Measurements from ENCODE around the gene FARSB. TPM values are rescaled to one million over a fixed set of nuclear protein-coding genes. Genes with fewer than 3 reads are reported as not detected.

The FARSB gene
- total RNA-seq, 1 experiment from 2014 or later = 36.1 TPM

DNA sequence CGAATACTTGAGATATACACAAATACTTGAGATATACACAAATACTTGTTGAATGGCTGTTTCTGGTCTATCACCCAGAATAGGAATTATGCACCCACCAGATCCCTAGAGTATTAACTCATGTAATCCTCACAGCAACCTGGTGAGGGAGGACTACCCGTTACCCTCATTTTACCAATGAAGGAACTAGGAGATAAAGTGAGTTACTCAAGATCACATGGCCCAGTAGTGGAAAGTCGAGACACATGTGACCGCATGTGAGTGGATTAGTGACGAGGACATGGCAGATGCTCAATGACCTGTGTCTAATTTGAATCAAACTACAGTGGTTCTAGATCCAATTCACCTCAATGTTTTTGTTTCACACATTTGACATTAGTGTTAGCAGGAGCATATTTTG lies 18.0 kb upstream of the FARSB start:
- H3K27me3 ChIP-seq (replicated peaks) = peaks cover 62% of the 10 kb centered on the region
- no peak overlapping the region for H3K4me3 ChIP-seq
- H3K4me1 ChIP-seq (replicated peaks) = peaks cover 4% of the 10 kb centered on the region
- no peaks in the 10 kb centered on the region for H3K36me3 ChIP-seq
- H3K9me3 ChIP-seq (replicated peaks) = 0 out of 2 replicates have a peak, but pooled peaks cover 4% of the 10 kb centered on the region
- H3K27ac ChIP-seq = no peak overlapping the region
- no peak for DNase-seq (ENCODE audit: low read depth in 1 of 2, low spot score in 2 of 2)

DNA sequence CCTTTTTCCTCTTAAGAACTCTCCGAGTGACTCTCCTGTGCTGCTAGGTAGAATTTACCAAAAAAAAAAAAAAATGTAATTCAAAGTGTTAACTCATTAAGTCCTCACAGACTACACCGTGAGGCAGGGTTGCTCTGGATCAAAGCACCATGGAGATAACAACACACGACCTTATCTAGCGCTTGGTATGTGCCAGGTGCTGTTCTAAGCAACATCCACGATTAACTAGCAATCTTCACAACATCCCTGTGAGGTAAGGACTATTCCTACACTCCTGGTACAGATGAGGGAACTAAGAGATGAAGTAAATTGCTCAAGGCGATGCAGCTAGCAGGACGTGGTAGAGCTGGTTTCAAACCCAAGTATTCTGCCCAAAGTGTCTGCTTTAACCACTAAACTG lies 17.4 kb upstream of the FARSB start:
- Histone ChIP-seq H3K4me3 (no peak overlapping the region), H3K4me1 (replicated peaks) (peaks cover 4% of the 10 kb centered on the region), H3K9me3 (replicated peaks) (0 out of 2 replicates have a peak, but pooled peaks cover 4% of the 10 kb centered on the region), H3K36me3 (no peaks in the 10 kb centered on the region), H3K27ac (no peak overlapping the region), H3K27me3 (replicated peaks) (peaks cover 62% of the 10 kb centered on the region)
- no peak for DNase-seq (ENCODE audit: low read depth in 1 of 2, low spot score in 2 of 2)

DNA sequence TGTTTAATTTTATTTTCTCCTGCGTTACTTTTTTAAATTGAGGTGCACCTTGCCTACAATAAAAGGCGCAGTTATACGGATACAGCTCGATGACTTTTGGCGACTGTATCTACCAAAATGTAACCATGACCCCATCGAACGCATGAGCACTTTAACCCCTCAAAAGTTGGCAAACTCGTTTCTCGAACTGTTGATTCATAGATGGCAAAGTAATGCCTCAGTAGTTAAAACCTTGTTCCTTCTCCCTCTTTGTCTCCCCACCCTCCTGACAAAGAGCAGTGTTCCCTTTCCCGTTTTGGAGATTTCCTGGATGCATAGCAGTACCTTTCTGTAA lies 16.1 kb upstream of the FARSB start:
- Histone ChIP-seq H3K27me3 (replicated peaks) (peaks cover 49% of the 10 kb centered on the region), H3K36me3 (no peaks in the 10 kb centered on the region), H3K9me3 (replicated peaks) (0 out of 2 replicates have a peak, but pooled peaks cover 4% of the 10 kb centered on the region), H3K4me1 (replicated peaks) (peaks cover 4% of the 10 kb centered on the region), H3K27ac (no peak overlapping the region), H3K4me3 (no peak overlapping the region)
- no peak for DNase-seq (ENCODE audit: low read depth in 1 of 2, low spot score in 2 of 2)

DNA sequence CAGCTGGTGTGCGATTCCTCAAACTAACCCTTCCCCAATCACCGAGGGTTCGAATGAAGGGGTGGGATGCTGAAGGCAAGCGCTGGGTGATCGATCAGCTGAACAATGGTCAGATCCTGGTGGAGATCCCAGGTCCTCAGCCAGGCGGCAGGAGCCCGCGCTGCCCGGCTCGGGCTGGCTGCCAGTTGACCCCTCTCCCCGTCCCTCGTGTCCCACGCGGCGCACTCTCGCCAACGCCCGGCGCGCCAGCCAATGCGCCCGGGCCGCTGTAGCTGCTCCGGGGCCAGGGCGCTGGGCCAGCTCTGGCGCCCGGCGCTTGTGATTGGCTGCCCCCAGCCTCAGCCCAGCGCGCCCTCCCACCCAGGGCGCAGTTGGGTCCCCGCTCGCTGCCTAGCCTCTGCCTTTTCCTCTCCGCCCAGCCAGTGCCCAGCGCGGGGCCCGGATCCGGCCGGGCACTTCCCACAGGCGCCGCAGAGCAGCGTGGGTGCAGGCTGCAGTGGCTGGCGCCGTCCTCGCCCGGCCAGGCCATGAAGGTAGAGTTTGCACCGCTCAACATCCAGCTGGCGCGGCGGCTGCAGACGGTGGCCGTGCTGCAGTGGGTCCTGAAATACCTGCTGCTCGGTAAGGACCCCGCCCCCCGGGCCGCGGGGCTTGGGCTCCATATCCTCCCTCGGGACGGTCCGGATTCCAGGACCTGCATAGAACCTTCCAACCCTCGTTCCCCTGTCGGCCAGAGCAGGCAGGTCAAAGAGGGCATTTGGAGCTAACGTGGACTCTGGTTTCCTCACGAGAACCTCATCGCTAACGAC lies 15.6 kb upstream of the FARSB start, which contains the start of gene MOGAT1:
MOGAT1 (plus strand) TSS at position 400 of the 809 bp plus-strand sequence; CDS start at position 528, 128 bp downstream.
- Histone ChIP-seq H3K27me3 (replicated peaks) (peaks cover 44% of the 10 kb centered on the region), H3K9me3 (replicated peaks) (0 out of 2 replicates have a peak, but pooled peaks cover 4% of the 10 kb centered on the region), H3K4me3 (no peak within 1 kb of the TSS), H3K36me3 (no peaks in the 10 kb centered on the region), H3K27ac (no peak within 1 kb of the TSS), H3K4me1 (replicated peaks) (peaks cover 4% of the 10 kb centered on the region)
- DNase-seq (ENCODE audit: low read depth in 1 of 2, low spot score in 2 of 2) = no peak

DNA sequence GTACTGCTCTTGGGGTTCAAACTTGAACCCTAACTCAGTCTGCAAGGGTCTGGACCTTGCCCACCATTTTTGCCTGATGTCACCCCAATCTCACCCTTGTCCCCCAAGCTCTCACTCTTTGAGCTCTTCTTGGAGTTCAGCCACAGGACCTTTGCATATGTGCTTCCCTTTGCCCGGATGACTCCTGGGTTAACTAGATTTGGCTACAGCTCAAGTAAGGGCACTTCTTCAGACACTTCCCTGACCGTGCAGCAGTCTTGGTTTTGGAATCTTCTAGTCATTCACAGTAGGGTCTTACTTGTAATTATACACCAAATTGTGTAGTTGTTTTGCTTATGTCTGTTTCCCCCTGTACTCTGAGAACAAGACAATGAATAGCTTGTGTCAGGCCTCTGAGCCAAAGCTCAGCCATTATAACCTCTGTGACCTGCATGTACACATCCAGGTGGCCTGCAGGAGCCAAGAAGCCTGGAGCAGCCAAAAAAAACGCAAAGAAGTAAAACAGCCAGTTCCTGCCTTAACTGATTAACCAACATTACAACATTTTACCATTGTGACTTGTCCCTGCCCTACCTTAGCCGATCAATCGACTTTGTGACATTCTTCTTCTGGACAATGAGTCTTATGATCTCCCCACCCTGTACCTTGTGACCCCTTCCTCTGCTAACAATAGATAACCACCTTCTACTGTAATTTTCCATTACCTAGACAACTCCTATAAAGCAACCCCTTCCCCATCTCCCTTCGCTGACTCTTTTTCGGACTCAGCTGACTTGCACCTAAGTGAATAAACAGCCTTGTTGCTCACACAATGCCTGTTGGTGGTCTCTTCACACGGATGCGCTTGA lies 14.5 kb upstream of the FARSB start:
- Histone ChIP-seq H3K27ac (no peak overlapping the region), H3K27me3 (replicated peaks) (peaks cover 42% of the 10 kb centered on the region), H3K4me1 (replicated peaks) (peaks cover 4% of the 10 kb centered on the region), H3K36me3 (no peaks in the 10 kb centered on the region), H3K9me3 (replicated peaks) (0 out of 2 replicates have a peak, but pooled peaks cover 4% of the 10 kb centered on the region), H3K4me3 (no peak overlapping the region)
- DNase-seq (ENCODE audit: low read depth in 1 of 2, low spot score in 2 of 2) = no peak

DNA sequence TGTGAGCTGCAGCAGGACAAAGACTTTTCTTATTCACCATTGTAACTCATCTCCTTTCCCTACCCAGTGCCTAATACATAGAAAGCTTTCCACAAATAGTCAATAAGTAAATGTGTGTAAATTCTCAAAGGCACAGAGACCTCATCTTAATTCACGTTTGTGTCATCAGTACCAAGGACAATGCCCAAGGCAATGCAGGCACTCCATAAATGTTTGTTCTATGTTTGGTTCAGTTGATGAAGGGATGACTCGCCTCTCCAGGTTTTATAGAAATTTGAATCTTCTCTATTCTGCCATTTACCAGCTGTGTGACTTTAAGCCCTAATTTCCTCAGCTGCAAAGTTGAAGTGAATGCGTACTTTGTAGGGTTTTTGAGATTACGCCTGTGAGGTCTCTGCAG lies 13.5 kb upstream of the FARSB start:
- Histone ChIP-seq H3K4me3 (no peak overlapping the region), H3K27ac (no peak overlapping the region), H3K9me3 (replicated peaks) (0 out of 2 replicates have a peak, but pooled peaks cover 4% of the 10 kb centered on the region), H3K36me3 (no peaks in the 10 kb centered on the region), H3K4me1 (replicated peaks) (peaks cover 4% of the 10 kb centered on the region), H3K27me3 (replicated peaks) (peaks cover 39% of the 10 kb centered on the region)
- no peak for DNase-seq (ENCODE audit: low read depth in 1 of 2, low spot score in 2 of 2)

DNA sequence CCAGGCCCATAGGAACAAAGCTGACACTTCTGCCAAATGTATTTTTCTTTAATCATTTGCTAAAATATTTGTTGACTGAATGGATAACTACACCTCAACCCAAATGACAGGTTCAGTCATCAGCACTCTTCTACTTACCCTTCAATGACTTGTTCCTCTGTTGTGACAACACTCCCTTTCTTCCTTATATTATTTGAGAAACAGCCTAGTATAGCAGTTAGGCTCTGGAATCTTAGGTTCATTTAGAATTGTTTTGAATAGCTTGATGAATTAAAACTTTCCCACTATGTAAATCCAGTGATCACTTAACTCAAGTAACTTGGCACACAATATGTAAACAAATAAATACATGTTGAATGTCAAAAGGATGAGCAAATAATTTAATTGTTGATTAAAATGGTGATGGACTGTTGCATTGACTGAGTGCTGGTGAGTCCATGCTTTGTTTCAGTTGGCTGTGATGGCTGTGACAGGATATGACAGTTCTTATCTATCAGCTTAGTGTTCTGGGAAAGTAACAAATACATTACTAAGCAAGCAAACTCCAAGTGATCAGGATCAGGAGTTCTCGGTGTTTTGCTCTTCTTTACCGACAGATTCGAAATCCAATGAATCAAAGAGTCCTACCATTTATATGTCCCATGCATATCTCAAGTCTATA lies 12.7 kb upstream of the FARSB start:
- Histone ChIP-seq H3K27me3 (replicated peaks) (peaks cover 35% of the 10 kb centered on the region), H3K4me1 (replicated peaks) (peaks cover 4% of the 10 kb centered on the region), H3K9me3 (replicated peaks) (0 out of 2 replicates have a peak, but pooled peaks cover 4% of the 10 kb centered on the region), H3K4me3 (no peak overlapping the region), H3K27ac (no peak overlapping the region), H3K36me3 (no peaks in the 10 kb centered on the region)
- DNase-seq (ENCODE audit: low read depth in 1 of 2, low spot score in 2 of 2) = no peak

DNA sequence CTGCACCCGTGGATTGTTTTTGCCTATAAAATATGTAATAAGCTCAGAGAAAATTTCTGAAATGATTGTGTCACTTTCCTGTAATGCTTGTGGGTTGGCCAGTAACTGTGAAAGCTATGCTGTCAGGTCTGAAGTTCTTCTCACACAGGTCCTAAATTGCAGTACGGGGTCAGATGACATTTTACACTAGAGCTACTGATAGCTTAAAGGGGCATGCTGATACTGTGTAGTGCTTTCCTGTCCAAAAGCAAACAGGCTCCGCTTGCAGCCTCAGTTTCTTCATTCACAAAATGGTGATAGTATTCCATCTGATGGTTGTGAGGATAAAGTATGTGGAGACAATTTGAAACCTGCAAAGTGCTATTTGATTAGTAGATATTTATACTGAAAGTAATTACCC lies 7.6 kb upstream of the FARSB start:
- H3K4me3 ChIP-seq = no peak overlapping the region
- no peaks in the 10 kb centered on the region for H3K9me3 ChIP-seq (replicated peaks)
- no peaks in the 10 kb centered on the region for H3K4me1 ChIP-seq (replicated peaks)
- no peaks in the 10 kb centered on the region for H3K27me3 ChIP-seq (replicated peaks)
- no peaks in the 10 kb centered on the region for H3K36me3 ChIP-seq
- no peak overlapping the region for H3K27ac ChIP-seq
- DNase-seq (ENCODE audit: low read depth in 1 of 2, low spot score in 2 of 2) = no peak

DNA sequence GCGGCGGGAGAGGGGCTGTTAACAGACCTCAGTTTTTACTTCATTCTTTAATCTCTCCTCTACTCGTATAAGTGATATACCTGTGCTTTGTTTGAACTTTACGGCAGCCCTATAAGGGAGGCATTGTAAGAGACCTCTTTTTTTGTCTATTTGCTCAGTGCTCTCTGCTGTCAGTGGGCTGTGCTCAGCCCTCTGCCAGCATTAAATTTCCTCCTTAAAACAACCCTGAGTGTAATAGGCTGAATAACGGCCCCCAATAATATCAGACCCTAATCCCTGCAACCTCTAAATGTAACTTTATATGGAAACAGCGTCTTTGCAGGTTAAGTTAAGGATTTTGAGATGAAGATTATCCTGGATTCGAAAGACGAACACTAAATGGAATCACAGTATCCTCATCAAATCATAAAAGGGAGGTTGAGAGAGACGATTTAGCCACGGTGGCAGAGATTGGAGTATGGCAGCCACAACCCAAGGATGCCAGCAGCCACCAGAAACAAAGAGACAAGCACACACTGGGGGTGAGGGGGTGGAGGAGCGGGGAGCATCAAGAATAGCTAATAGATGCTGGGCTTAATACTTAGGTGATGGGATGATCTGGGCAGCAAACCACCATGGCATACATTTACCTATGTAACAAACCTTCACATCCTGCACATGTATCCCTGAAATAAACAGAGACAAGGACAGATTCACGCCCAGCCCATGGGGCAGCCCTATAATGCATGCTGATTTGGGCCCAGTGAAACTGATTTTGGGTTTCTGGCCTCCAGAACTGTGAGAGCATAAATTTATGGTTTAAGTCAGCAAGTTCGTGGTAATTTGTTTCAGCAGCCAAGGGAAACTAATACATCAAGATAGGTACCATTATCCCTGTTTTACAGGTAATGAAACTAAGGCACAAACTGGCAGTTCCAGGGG lies 894 bp upstream of the FARSB start:
- H3K4me1 ChIP-seq (replicated peaks) = peaks cover 13% of the 10 kb centered on the region
- peak overlapping the region; percentile 85 for H3K4me3 ChIP-seq
- DNase-seq (ENCODE audit: low read depth in 1 of 2, low spot score in 2 of 2) = no peak
- no peaks in the 10 kb centered on the region for H3K9me3 ChIP-seq (replicated peaks)
- peak overlapping the region; percentile 99 for H3K27ac ChIP-seq
- H3K36me3 ChIP-seq = peaks cover 7% of the 10 kb centered on the region; the same call in 1 of the 2 replicates
- no peaks in the 10 kb centered on the region for H3K27me3 ChIP-seq (replicated peaks)

DNA sequence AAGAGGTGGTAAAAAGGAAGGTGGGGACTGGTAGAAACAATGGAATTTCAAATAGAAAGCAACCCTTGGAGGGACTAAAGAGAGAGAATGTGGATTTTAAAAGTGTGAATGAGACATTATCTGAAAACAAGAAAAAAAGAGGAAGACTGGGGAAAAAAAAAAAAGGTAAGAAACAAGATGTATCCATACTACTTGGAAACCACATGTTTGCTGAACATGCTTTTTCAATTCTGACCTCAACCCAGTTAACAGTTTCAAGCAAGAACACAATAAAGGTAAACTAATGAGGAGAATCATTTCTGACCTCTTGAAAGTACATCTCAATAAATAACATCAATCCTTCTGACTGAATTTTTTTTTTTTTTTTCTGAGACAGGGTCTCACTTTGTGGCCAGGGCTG lies 2.6 kb downstream of the FARSB start:
- Histone ChIP-seq H3K9me3 (replicated peaks) (no peaks in the 10 kb centered on the region), H3K4me3 (no peak overlapping the region), H3K27ac (no peak overlapping the region), H3K27me3 (replicated peaks) (no peaks in the 10 kb centered on the region), H3K4me1 (replicated peaks) (peaks cover 13% of the 10 kb centered on the region), H3K36me3 (peaks cover 15% of the 10 kb centered on the region)
- DNase-seq (ENCODE audit: low read depth in 1 of 2, low spot score in 2 of 2) = no peak

DNA sequence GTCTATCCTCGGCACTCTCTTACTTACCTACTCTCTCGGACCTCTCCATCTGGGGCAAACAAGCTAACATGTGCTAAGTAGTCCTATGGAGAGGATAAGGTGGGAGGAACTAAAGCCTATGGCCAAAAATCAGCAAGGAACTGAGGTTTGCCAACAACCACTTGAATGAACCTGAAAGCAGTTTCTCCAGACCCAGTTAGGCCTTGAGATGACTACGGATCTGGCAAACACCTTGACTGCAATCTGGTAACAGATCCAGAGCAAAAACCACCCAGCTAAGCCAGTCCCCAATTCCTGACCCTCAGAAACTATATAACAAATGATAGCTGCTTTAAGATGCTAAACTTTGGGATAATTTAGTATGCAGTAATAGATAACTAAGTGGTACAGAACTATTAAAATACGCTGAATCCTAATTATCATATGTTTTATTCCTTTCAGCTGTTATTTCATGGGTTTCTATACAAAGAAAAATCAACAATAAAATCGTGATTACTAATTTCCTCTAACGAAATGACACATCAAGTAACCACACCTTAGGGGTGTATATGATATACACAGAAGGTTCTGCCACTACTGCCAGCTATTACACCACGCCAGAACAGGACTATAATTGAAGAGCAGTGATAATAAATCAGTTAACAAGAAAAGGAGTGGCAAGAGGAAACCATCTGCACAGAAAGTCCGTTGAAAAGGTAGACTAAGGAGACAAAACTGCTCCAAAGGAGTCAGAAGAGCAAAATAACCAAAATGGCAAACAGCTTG lies 3.2 kb downstream of the FARSB start:
- peaks cover 13% of the 10 kb centered on the region for H3K4me1 ChIP-seq (replicated peaks)
- no peaks in the 10 kb centered on the region for H3K9me3 ChIP-seq (replicated peaks)
- no peaks in the 10 kb centered on the region for H3K27me3 ChIP-seq (replicated peaks)
- DNase-seq (ENCODE audit: low read depth in 1 of 2, low spot score in 2 of 2) = no peak
- peaks cover 21% of the 10 kb centered on the region for H3K36me3 ChIP-seq
- no peak overlapping the region for H3K27ac ChIP-seq
- H3K4me3 ChIP-seq = no peak overlapping the region

DNA sequence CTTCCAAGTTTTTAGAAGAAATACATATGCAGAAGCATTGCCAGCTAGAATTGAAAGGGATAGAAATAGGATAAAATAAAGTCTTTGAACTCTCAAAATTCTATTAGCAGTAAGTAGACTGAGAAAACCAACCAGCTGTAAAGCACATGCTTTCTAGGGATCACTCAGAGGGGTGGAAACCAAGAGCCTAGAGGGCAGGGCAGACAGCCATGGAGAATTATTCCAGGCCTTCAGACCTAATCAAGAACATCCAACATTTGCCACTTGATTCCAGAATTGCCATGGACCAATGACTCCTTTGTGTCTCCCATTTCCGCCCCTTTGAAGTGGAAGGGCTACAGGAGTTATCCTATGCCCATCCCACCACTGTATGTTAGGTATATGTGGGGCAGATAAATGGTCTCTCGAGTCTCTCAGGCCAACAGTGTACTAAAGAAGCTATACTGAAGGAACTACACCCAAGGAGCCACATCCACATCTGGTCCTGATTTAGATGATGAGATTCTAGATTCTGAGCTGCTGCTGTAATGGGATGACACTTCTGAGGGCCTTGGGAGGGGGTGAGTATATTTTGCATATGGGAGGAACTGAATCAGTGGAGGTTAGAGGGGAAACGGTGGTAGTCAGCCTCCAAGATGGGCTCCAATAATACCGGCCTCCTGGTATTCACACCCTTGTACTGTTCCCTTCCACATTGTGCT lies 4.0 kb downstream of the FARSB start:
- Histone ChIP-seq H3K36me3 (peaks cover 26% of the 10 kb centered on the region), H3K4me3 (no peak overlapping the region)

More for the DNA sequence above, 4.0 kb downstream of the FARSB start:
- H3K27me3 ChIP-seq (replicated peaks) = no peaks in the 10 kb centered on the region
- no peak for DNase-seq (ENCODE audit: low read depth in 1 of 2, low spot score in 2 of 2)
- no peaks in the 10 kb centered on the region for H3K9me3 ChIP-seq (replicated peaks)
- H3K4me1 ChIP-seq (replicated peaks) = peaks cover 9% of the 10 kb centered on the region
- no peak overlapping the region for H3K27ac ChIP-seq

Data from SJSA1 (cell line).